A549 (cell line): Measurements from ENCODE around the gene AGPAT2. TPM values are rescaled to one million over a fixed set of nuclear protein-coding genes. Genes with fewer than 3 reads are reported as not detected.

Source experiments
- ATAC-seq, 2 experiments: fragments of 200-7000 bp in 1 of 2; fragments of >200 bp in 1 of 2; cut with Nextera tagmentation in 1 of 2; cut with Tn5 transposase in 1 of 2; 3 replicates each; pipeline versions ENCODE4 v1.8.0 to v1.9.1; 2018 to 2020; ENCODE audit warnings: mild to moderate bottlenecking in 1 of 2, moderate library complexity in 1 of 2
- CTCF ChIA-PET: fragments of 300-600 bp; sonication (Branson Sonifier 250); formaldehyde crosslinking; extraction: SDS; loops from one replicate; lab custom pipeline; 2021; ENCODE audit warnings: antibody characterized with exemption, inconsistent platforms; lab: Yijun Ruan, JAX
- POLR2A ChIA-PET: fragments of 350-600 bp; formaldehyde crosslinking; extraction: SDS; loops from one replicate; lab custom pipeline; 2021; ENCODE audit warnings: antibody characterized with exemption, inconsistent platforms; lab: Yijun Ruan, JAX
- DNase-seq, 2 experiments: peaks; one replicate each; pipeline versions ENCODE4 v3.0.0 to v3.0.0-alpha.2; 2011 to 2016; ENCODE audit warnings: low read depth in 1 of 2, low spot score in 1 of 2
- FAIRE-seq: peaks from 2 replicates; lab custom pipeline; 2011; peaks lifted over from hg19 to GRCh38; lab: Jason Lieb, UNC
- H3K27ac ChIP-seq, 2 experiments: fragments of >200 bp; sonication (Bioruptor Twin); formaldehyde crosslinking; 3 replicates each; pipeline ENCODE4 v1.5.1; 2016 to 2017
- H3K4me1 ChIP-seq: fragments of >200 bp; sonication (Bioruptor Twin); formaldehyde crosslinking; 3 replicates; pipeline ENCODE4 v1.6.1; 2016
- H3K4me2 ChIP-seq: fragments of >200 bp; sonication (Bioruptor Twin); formaldehyde crosslinking; 3 replicates; pipeline ENCODE4 v1.6.1; 2016
- H3K4me3 ChIP-seq: fragments of >200 bp; sonication (Bioruptor Twin); formaldehyde crosslinking; 3 replicates; pipeline ENCODE4 v1.5.1; 2016
- H3K9me3 ChIP-seq: fragments of >200 bp; sonication (Bioruptor Twin); formaldehyde crosslinking; 3 replicates; pipeline ENCODE4 v1.6.1; 2016
- CBX2 ChIP-seq: fragments of 200-600 bp; sonication (generic); IDR thresholded peaks from 2 replicates; pipeline ENCODE4 v1.6.1; 2016; ENCODE audit warnings: low read depth, mild to moderate bottlenecking, borderline replicate concordance
- CHD2 ChIP-seq: fragments of 150-350 bp; IDR thresholded peaks from 2 replicates; pipeline ENCODE4 v1.6.1; 2014; ENCODE audit warnings: low read length; ENCODE audit not compliant: partially characterized antibody
- FOSL2 ChIP-seq, 2 experiments: fragments of 450-650 bp in 1 of 2; fragments of >200 bp in 1 of 2; sonication (Bioruptor Twin) in 1 of 2; formaldehyde crosslinking; IDR thresholded peaks; 2 replicates each; pipeline versions ENCODE4 v1.5.0 to v1.6.1; 2016 to 2020; ENCODE audit warnings: mild to moderate bottlenecking in 1 of 2, moderate library complexity in 1 of 2
- HDAC2 ChIP-seq: fragments of 200-600 bp; sonication (generic); IDR thresholded peaks from 2 replicates; pipeline ENCODE4 v1.6.1; 2016
- HEYL ChIP-seq: fragments of 250-450 bp; sonication (Bioruptor Pico); IDR thresholded peaks from 2 replicates; pipeline ENCODE4 v1.8.0; 2021; ENCODE audit warnings: mild to moderate bottlenecking, moderate library complexity
- HOXB5 ChIP-seq: fragments of 250-450 bp; sonication (Bioruptor Pico); IDR thresholded peaks from 2 replicates; pipeline ENCODE4 v1.5.0; 2020; ENCODE audit warnings: mild to moderate bottlenecking, moderate library complexity
- JUN ChIP-seq, 2 experiments: fragments of >200 bp; sonication (Bioruptor Twin); formaldehyde crosslinking; IDR thresholded peaks; 2 replicates in 1 of 2; 3 replicates in 1 of 2; pipeline ENCODE4 v1.6.1; 2016 to 2017
- KDM5A ChIP-seq: fragments of 200-600 bp; sonication (generic); IDR thresholded peaks from 2 replicates; pipeline ENCODE4 v1.6.1; 2016; ENCODE audit warnings: antibody characterized with exemption, mild to moderate bottlenecking
- MYC ChIP-seq: IDR thresholded peaks from 2 replicates; pipeline ENCODE4 v1.6.1; 2012; ENCODE audit warnings: mild to moderate bottlenecking, inconsistent platforms, low read length, improper control_type of control experiment, borderline replicate concordance
- NFE2L2 ChIP-seq: fragments of 150-350 bp; conservative IDR thresholded peaks from 2 replicates; pipeline ENCODE4 v1.6.1; 2014; ENCODE audit warnings: low read length
- NPAS2 ChIP-seq: fragments of 250-450 bp; sonication (Bioruptor Pico); IDR thresholded peaks from 2 replicates; pipeline ENCODE4 v1.8.0; 2022; ENCODE audit warnings: mild to moderate bottlenecking, moderate library complexity, borderline replicate concordance
- NR3C1 ChIP-seq: fragments of >200 bp; sonication (Bioruptor Twin); formaldehyde crosslinking; IDR thresholded peaks from 3 replicates; pipeline ENCODE4 v1.6.1; 2017
- POLR2A ChIP-seq: IDR thresholded peaks from 2 replicates; pipeline ENCODE4 v1.6.1; 2012; ENCODE audit warnings: mild to moderate bottlenecking, low read length
- RAD21 ChIP-seq, 2 experiments: fragments of >200 bp in 1 of 2; sonication (Bioruptor Twin) in 1 of 2; formaldehyde crosslinking in 1 of 2; IDR thresholded peaks in 1 of 2; conservative IDR thresholded peaks in 1 of 2; 2 replicates in 1 of 2; 3 replicates in 1 of 2; pipeline ENCODE4 v1.6.1; 2012 to 2018; ENCODE audit warnings: inconsistent platforms in 1 of 2
- SMC3 ChIP-seq: fragments of >200 bp; sonication (Bioruptor Twin); formaldehyde crosslinking; IDR thresholded peaks from 3 replicates; pipeline ENCODE4 v1.6.1; 2018; ENCODE audit warnings: inconsistent platforms
- TFCP2L1 ChIP-seq: fragments of 250-450 bp; sonication (Bioruptor Pico); IDR thresholded peaks from 2 replicates; pipeline ENCODE4 v1.5.0; 2021; ENCODE audit warnings: mild to moderate bottlenecking
- TP53 ChIP-seq: fragments of 250-450 bp; sonication (Bioruptor Pico); IDR thresholded peaks from 2 replicates; pipeline ENCODE4 v1.5.0; 2021; ENCODE audit warnings: mild to moderate bottlenecking, moderate library complexity
- ZC3H11A ChIP-seq: fragments of 450-650 bp; IDR thresholded peaks from 2 replicates; pipeline ENCODE4 v1.6.1; 2014; ENCODE audit warnings: antibody characterized with exemption, mild to moderate bottlenecking
- WGBS: methylation state at CpG from one replicate; pipeline ENCODE4 v1.1.6; 2017; ENCODE audit errors: missing lambda C conversion rate; 5-methylcytosine and 5-hydroxymethylcytosine counted together
- polyA plus RNA-seq, 4 experiments: library from polyadenylated mRNA; depleted of rRNA in 3 of 4; stranded (reverse); fragments of >200 nt; fragmentation: RNase III in 1 of 4; extraction: RNeasy Plus Mini Kit Qiagen cat#74134 plus additional on column Dnase treatment in 1 of 4; gene quantifications; 2 replicates in 3 of 4; 3 replicates in 1 of 4; pipeline ENCODE4 v1.2.3, GENCODE V29; 2011 to 2017
- TF ChIP-seq, protein P1 (sequence below): fragments of >200 bp; sonication (Bioruptor Twin); formaldehyde crosslinking; IDR thresholded peaks from 3 replicates; pipeline ENCODE4 v1.5.1; 2016
- TF ChIP-seq, protein P2 (sequence below): fragments of 450-650 bp; IDR thresholded peaks from 2 replicates; pipeline ENCODE4 v1.6.1; 2014; ENCODE audit warnings: antibody characterized with exemption
- TF ChIP-seq, protein P3 (sequence below): IDR thresholded peaks from 2 replicates; pipeline ENCODE4 v1.6.1; 2012
- TF ChIP-seq, protein P4 (sequence below): IDR thresholded peaks from 2 replicates; pipeline ENCODE4 v1.6.1; 2012

Gene AGPAT2
- polyA plus RNA-seq, 2 of the 4 experiments (the other 2 are of a cell fraction): 32.3 to 49.5 TPM

DNA sequence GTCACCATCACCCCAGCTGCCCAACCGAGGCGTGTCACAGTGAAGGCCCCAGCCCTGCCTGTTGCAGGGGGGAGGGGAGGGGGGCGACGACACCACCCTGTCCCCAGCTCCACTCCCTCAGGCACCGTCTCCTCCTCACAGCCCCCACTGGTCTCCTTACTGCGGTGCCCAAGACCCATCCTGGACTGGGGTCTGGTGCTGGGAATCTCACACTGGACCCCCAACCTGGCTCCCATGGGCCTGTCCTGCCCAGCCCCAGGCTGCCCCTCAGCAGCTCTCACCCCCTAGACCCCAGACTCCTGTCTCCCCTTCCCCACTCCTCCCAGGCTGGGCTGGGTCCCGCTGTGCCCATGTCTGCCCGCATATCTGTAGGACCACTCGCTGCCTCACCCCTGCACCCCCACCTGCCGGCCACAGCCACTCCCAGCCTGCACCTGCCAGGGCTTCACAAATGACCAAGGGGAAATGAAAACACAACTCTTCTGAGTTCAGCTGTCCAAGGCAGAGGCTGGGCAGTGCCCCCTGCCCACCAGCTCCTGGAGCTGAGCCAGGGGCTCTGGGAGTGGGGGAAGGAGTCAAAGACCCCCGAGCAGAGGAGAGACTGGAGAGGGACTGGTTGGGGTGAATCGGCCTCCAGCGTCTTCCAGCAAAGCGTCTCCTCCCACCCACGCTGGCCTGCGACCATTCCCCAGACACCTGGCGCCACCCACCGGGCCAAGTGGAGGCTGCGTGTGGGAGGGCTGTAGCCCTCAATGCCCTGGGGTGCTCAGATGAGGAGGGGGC lies 57.2 kb downstream of the AGPAT2 start:
- Histone ChIP-seq H3K4me1 (peaks cover 22% of the 10 kb centered on the region), H3K4me3 (no peak overlapping the region), H3K27ac (peak overlapping the region in 1 of 2 experiments; percentile 15; a peak in 1 of 6 replicates), H3K4me2 (no peak overlapping the region), H3K9me3 (no peaks in the 10 kb centered on the region)
- 51% methylated on average over 19 of the region's 19 CpGs for WGBS
- ChIA-PET POLR2A (no interaction called here), CTCF (interaction anchor here (0.7 to 10.1 kb wide), 23 partner anchors 11 to 317 kb away, joined by 3 to 776 read pairs (median 3); no protein-coding TSS in a partner anchor)
- TF ChIP-seq JUN (IDR thresholded peaks at IDR 0.05) (no peak), HOXB5 (no peak), NR3C1 (no peak), CBX2 (no peak), MYC (no peak), FOSL2 (IDR thresholded peaks at IDR 0.05) (no peak), FOSL2 (CRISPR knock-in tag; IDR thresholded peaks at IDR 0.05) (no peak), HEYL (CRISPR knock-in tag) (no peak), SMC3 (peak; percentile 67), NFE2L2 (no peak), RAD21 (conservative IDR thresholded peaks at IDR 0.05 in 1 of 2, IDR thresholded peaks at IDR 0.05 in 1 of 2) (peak; percentile 77 to 86), KDM5A (no peak), NPAS2 (CRISPR knock-in tag) (no peak), HDAC2 (no peak)
- TF ChIP-seq, protein P1, sequence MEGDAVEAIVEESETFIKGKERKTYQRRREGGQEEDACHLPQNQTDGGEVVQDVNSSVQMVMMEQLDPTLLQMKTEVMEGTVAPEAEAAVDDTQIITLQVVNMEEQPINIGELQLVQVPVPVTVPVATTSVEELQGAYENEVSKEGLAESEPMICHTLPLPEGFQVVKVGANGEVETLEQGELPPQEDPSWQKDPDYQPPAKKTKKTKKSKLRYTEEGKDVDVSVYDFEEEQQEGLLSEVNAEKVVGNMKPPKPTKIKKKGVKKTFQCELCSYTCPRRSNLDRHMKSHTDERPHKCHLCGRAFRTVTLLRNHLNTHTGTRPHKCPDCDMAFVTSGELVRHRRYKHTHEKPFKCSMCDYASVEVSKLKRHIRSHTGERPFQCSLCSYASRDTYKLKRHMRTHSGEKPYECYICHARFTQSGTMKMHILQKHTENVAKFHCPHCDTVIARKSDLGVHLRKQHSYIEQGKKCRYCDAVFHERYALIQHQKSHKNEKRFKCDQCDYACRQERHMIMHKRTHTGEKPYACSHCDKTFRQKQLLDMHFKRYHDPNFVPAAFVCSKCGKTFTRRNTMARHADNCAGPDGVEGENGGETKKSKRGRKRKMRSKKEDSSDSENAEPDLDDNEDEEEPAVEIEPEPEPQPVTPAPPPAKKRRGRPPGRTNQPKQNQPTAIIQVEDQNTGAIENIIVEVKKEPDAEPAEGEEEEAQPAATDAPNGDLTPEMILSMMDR: peak; percentile 52
- TF ChIP-seq, protein P2, sequence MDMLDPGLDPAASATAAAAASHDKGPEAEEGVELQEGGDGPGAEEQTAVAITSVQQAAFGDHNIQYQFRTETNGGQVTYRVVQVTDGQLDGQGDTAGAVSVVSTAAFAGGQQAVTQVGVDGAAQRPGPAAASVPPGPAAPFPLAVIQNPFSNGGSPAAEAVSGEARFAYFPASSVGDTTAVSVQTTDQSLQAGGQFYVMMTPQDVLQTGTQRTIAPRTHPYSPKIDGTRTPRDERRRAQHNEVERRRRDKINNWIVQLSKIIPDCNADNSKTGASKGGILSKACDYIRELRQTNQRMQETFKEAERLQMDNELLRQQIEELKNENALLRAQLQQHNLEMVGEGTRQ: no peak
- FAIRE-seq: no peak
- peak; percentile 38 to 74; a peak in 5 of 6 replicates for ATAC-seq
- no peak for DNase-seq

DNA sequence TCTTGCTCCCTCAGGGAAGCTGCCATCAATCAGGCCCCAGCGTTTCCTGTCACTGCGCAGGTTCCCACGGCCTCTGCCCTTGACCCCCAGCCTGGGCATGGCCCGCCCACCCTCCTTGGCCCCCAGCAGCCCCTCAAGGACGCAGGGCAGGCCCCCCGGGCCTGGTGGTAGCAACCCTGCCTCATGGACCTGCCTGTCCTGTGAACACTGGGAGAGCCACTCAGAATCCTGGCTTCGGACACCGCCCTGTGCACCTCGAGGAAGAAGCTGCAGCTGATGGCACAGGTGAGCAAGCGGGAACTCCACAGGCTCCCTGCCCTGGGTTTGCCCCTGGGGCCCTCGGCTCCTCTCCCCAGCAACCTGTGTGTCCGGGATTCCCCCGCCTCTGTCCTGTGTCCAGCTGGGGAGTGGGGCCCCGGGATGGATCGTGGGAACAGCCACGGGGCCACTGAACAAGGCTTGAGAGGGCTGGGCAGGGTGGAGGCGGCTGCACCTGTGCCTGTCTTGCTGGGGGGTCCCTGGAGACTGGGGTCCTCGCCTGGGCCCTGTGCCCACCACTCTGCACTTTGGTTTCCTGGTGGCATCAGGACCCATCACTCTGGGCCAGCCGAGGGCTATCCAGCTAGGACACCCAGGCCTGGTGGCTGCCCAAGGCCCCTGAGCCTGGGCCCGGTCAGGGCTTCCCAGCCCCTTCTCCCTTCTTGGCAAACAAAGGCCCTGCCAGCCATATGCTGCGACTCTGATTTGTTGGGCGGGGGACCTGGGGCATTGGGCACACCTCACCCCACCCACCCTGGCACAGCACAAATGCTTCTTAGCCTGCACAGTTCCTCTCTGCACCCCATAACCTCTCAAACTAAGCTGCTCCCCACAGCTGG lies 58.0 kb downstream of the AGPAT2 start:
- no peak for ATAC-seq
- Histone ChIP-seq H3K4me2 (no peak overlapping the region), H3K4me3 (no peak overlapping the region), H3K9me3 (no peaks in the 10 kb centered on the region), H3K4me1 (peaks cover 31% of the 10 kb centered on the region), H3K27ac (no peak overlapping the region)
- DNase-seq: no peak
- ChIA-PET POLR2A (no interaction called here), CTCF (interaction anchor here (0.7 to 10.1 kb wide), 24 partner anchors 10 to 317 kb away, joined by 3 to 776 read pairs (median 3); no protein-coding TSS in a partner anchor)
- no peak for FAIRE-seq
- 63% methylated on average over 11 of the region's 22 CpGs for WGBS
- TF ChIP-seq TP53 (CRISPR knock-in tag): no peak
- no peak for TF ChIP-seq CHD2
- TF ChIP-seq, protein P3, sequence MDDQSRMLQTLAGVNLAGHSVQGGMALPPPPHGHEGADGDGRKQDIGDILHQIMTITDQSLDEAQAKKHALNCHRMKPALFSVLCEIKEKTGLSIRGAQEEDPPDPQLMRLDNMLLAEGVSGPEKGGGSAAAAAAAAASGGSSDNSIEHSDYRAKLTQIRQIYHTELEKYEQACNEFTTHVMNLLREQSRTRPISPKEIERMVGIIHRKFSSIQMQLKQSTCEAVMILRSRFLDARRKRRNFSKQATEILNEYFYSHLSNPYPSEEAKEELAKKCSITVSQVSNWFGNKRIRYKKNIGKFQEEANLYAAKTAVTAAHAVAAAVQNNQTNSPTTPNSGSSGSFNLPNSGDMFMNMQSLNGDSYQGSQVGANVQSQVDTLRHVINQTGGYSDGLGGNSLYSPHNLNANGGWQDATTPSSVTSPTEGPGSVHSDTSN: no peak
- TF ChIP-seq TFCP2L1 (CRISPR knock-in tag): no peak
- TF ChIP-seq NFE2L2: no peak
- TF ChIP-seq ZC3H11A: no peak
- TF ChIP-seq, protein P4, sequence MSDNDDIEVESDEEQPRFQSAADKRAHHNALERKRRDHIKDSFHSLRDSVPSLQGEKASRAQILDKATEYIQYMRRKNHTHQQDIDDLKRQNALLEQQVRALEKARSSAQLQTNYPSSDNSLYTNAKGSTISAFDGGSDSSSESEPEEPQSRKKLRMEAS: no peak
- no peak for TF ChIP-seq POLR2A
- no peak for TF ChIP-seq HOXB5
